HepG2 (cell line): ENCODE results near the gene TMEM9B. TPM values are rescaled to one million over a fixed set of nuclear protein-coding genes. Genes with fewer than 3 reads are reported as not detected.

Experiments used
- AHDC1 ChIP-seq: sonication (generic); formaldehyde crosslinking; IDR thresholded peaks from 2 replicates; pipeline ENCODE4 v1.5.1; 2020; ENCODE audit warnings: mild to moderate bottlenecking, missing genetic modification reagents, borderline replicate concordance
- SATB2 ChIP-seq: sonication (generic); formaldehyde crosslinking; IDR thresholded peaks from 2 replicates; pipeline ENCODE4 v1.5.0; 2020; ENCODE audit warnings: missing genetic modification reagents
- SNRNP70 ChIP-seq: fragments of 200-400 bp; formaldehyde crosslinking; IDR thresholded peaks from 2 replicates; pipeline ENCODE4 v1.6.1; 2017; ENCODE audit warnings: mild to moderate bottlenecking, low read depth, low read length, moderate library complexity
- ZBTB40 ChIP-seq, 2 experiments: fragments of 450-650 bp in 1 of 2; sonication (generic) in 1 of 2; formaldehyde crosslinking in 1 of 2; IDR thresholded peaks; 2 replicates each; pipeline versions ENCODE4 v1.6.1 to v1.8.0; 2016 to 2022; ENCODE audit warnings: antibody characterized with exemption in 1 of 2, mild to moderate bottlenecking in 1 of 2, missing genetic modification reagents in 1 of 2
- ZNF275 ChIP-seq: sonication (generic); formaldehyde crosslinking; IDR thresholded peaks from 2 replicates; pipeline ENCODE4 v1.8.0; 2022; ENCODE audit warnings: missing genetic modification reagents, mild to moderate bottlenecking, inconsistent platforms, borderline replicate concordance
- polyA plus RNA-seq, 8 experiments: library from polyadenylated mRNA; depleted of rRNA in 3 of 8; stranded (reverse) in 7 of 8; unstranded in 1 of 8; fragments of >200 nt; fragmentation: Illumina TruSeq in 4 of 8; extraction: Trizol in 4 of 8; gene quantifications; 2 replicates each; pipeline versions ENCODE4 v1.2.1 to v1.2.3, GENCODE V29; 2011 to 2016; ENCODE audit warnings: low read depth in 4 of 8, missing spikeins in 1 of 8, mixed read lengths in 1 of 8; ENCODE audit not compliant: insufficient read depth in 1 of 8
- total RNA-seq, 5 experiments: library from RNA; depleted of rRNA; stranded (reverse); fragments of >200 nt; fragmentation: Illumina TruSeq; extraction: Trizol; gene quantifications; 2 replicates each; pipeline ENCODE4 v1.2.3, GENCODE V29; 2016; ENCODE audit warnings: low read depth in 1 of 5

The TMEM9B gene
- total and polyA plus RNA-seq, 2 of the 13 experiments (the other 11 are each of a cell fraction or from before 2014, with no cell fraction given) = 12.4 to 20.8 TPM

GRCh38 chr11:8941341-8942103 lies 22.7 kb downstream of the TMEM9B start (continued):
- TF ChIP-seq ZBTB40 (IDR thresholded peaks at IDR 0.05) (no peak), ZBTB40 (CRISPR knock-in tag; IDR thresholded peaks at IDR 0.05) (no peak), SATB2 (CRISPR knock-in tag) (no peak), AHDC1 (no peak), SNRNP70 (no peak), ZNF275 (CRISPR knock-in tag) (no peak)
